GM15510 (cell line): Measurements from ENCODE around the gene C19orf12.

Experiments
- POLR2A ChIP-seq: IDR thresholded peaks from 3 replicates; pipeline ENCODE4 v1.6.1; 2011; ENCODE audit warnings: borderline replicate concordance; ENCODE audit not compliant: insufficient read length; ENCODE audit errors: extremely low read depth

The C19orf12 gene

DNA sequence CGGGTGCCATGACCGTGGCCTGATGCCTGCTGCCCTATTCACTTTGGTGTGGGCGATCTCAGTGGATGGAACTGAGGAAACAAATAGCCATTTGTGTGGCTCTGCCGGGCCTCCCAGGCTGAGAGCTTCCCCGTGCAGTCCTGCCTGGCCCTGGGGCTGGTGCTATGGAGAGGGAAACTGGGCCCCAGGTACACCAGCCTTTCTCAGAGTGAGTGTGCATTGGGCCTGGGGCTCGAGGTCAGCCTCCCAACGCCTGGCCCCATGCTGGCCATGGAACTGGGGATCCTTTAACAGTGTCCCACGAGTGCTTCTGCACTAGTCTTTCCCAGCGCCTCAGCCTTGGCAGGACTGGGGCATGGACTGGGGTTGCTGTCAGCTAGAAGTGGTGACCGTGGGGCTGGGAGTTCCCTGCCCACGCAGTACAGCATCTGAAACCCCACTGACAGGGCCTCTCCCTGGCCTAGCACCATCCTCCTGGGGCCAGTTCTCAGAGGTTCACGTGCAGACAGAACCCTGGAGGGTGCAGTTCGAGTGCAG, 39.3 kb downstream of the C19orf12 start:
- no peak for TF ChIP-seq POLR2A

GRCh38 chr19:29675120-29675649, 39.9 kb downstream of the C19orf12 start:
- no peak for TF ChIP-seq POLR2A

GRCh38 chr19:29674374-29675119, 40.5 kb downstream of the C19orf12 start:
- TF ChIP-seq POLR2A, result no peak

DNA sequence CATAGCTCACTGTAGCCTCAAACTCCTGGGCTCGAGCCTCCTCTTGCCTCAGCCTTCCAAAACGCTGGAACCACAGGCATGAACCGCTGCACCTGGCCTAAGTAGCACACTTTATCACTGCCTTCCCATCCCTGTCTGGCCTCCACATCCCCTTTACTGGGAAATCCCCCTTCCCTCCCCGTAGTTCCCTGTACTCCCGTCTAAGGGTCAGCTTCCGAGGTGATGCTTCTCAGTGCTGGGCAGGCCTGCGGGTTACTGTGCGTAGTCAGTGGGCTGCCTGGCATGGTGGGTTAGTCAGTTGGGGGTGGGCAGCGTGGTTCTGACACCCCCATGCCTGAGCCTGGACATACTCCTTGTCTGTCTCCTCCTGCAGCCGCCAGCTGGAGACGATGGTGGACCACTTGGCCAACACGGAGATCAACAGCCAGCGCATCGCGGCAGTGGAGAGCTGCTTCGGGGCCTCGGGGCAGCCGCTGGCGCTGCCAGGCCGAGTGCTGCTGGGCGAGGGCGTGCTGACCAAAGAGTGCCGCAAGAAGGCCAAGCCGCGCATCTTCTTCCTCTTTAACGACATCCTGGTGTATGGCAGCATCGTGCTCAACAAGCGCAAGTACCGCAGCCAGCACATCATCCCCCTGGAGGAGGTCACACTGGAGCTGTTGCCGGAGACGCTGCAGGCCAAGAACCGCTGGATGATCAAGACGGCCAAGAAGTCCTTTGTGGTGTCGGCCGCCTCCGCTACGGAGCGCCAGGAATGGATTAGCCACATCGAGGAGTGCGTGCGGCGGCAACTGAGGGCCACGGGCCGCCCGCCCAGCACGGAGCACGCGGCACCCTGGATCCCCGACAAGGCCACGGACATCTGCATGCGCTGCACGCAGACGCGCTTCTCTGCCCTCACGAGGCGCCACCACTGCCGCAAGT, 41.4 kb downstream of the C19orf12 start:
- no peak for TF ChIP-seq POLR2A

GRCh38 chr19:29672933-29673336, 42.1 kb downstream of the C19orf12 start:
- TF ChIP-seq POLR2A, result peak; percentile 35

DNA sequence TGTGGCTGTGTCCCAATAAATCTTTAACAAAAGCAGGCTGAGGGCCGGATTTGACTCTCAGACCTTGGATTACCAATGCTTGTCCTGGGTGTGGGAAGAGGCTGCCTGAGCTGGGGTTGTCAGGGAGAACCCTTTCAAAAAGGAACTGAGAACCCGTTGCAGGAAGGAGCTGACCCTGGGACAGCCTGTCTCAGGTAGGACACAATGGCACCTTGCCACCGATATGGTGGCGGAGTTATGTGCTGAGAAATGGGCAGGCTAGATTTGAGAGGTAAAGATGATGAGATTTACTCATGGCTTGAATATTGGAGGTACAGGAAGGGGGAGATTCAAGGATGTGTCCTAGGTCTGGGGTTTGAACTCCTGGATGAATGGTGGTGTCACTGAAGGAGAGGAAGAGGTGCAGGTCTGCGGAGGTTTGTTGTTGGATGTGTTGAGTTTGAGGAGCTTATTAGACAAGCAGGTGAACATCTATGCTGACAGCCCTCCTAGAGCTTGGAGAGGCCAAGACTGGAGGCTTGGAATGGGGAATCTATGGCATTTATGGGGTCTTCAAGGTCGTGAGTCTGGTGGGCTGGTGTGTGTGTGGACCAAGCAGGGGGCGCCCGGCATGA, 42.6 kb downstream of the C19orf12 start:
- TF ChIP-seq POLR2A, result no peak

DNA sequence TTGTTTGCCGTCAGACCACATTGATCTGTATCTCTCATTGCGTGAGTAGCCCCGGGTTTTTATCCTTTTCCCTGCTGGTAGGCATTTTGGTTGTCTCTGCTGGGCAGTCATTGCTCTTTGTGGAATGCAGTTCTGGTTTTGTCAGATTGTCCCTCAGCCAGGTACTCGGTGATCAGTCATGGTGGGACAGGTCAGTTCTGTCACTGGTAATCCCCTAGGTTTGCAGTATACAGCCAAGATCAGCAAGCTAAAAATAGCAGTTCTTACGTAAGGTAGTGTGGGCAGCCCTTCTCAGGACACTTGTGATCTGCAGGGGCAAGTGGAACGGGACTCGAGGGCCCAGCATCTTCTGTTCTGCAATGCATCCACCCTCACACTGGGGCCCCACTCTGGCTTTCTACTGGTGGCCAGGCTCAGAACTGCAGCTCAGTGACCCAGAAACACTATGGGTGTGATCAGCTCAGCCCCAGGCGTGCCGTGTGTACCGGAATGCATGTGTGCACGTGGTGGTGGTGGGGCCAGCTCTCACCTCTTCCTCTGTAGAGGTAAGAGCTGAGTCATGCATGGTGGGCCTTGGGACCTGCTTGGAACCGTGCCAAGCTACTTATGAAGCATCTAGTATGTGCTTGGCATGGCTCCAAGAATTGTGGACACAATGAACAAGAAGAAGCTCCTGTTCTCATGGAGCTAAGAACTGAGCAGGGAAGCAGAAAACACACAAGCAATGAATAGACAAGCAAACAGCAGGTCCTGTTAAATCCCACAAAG, 43.5 kb downstream of the C19orf12 start:
- peak; percentile 24 for TF ChIP-seq POLR2A

DNA sequence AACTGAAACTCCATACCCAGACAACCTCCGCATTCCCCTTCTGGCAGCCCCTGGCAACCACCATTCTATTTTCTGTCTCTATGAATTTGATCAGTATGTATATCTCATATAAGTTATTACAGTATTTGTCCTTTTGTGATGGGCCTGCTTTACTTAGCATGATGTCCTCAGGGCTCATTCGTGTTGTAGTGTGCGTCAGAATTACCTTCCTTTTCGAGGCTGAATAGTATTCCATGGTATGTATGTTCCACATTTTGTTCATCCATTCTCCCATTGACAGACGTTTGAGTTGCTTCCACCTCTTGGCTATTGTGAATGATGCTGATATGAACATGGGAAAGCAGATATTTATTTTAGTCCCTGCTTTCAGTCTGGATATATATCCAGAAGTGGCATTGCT, 44.8 kb downstream of the C19orf12 start:
- no peak for TF ChIP-seq POLR2A

DNA sequence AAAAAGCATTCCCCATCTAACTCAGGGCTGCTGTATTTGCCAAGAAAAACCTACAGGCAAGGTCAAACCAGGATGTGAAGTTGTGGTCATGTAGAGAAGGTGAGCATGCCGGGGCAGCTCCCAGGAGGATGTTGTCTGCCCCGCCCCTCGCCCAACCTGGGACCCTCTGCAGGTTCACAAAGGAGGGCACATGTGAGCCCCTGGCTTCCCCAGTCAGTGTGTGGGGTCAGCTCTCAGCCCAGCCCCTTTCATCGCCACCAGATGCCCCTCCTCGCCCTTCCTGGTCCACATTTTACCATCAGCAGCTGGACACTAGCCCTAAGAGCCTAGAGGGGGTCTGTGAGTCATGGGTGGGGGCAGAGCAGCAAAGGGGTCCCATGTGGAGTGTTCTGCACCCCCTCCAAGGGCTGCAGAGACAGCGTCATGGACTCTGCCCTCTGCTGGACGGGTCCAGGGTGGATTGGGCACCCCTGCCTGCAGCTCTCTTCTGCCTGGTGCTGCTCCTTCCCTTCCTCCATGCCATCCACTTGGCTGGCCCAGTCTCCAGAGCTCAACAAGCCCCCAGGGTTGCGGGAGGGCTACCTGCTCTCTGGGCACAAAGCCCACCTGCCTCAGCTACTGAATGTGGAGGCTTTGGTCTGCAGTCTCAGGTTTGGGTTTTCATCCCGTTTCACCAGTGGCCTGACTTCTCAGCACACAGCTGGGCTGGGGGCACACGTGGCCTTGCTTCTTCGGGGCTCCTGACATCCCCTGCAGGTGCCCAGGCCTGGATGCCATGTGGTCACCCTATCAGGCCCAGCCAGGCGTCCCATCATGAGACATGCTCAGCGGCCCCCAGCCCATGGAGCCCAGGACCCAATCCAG, 46.1 kb downstream of the C19orf12 start:
- no peak for TF ChIP-seq POLR2A

GRCh38 chr19:29667901-29668341, 47.1 kb downstream of the C19orf12 start:
- no peak for TF ChIP-seq POLR2A

DNA sequence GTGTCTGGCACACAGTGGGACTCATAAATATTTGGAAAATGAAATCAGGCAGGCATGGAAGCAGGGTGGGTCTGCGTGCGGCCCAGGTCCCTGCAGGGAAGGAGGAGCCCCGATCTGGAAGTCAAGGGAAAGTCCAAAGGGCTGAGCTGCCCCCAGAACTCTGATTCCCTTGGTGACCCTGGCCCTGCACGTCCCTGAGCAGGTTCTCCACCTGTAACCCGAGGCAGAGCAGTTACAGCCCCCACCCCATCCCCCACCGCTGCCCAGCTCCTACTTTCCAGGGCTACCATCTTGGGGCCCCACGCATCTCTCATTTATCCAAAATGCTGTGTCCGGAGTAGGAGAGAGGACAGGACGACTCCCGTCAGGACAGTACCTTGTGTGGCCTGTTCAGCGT, 47.7 kb downstream of the C19orf12 start:
- TF ChIP-seq POLR2A, result no peak

DNA sequence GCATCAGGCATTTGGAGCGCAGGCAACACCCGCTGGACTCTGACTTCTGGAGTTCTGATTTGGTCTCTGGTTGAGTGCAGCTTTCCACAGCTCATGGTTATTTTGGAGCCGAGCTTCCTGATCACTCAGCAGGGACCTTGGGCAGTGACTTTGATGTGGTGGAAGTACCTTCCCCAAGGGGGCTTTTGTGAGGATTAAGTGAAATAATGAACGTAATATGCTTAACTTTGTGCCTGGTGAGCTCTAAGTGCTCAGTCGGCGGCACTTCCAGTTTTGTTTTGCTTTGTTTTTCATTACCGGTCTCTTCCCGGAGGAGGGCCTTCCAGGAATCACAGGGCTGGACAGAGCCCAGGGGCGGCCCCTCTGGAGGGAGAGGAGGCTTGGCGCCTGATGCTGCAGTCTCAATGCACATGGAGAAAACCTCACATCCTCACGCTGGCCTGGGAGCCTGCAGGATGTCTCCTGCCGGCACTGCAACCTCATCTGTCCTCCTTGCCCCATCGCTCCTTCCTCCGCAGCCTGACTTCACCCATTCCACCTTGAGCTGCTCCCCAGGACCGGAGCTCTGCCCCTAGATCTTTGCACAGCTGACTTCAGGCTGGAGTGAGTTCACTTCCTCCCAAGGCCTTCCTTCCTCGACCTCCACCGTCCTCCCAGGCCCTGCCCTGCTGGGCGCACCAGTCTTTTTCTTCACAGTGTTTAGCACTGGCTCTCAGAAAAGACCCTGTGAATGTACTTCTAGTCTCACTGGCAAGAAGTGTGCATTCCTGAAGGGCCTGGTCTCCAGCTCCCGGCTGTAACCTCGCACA, 48.3 kb downstream of the C19orf12 start:
- no peak for TF ChIP-seq POLR2A
